ENCODE measurements around the gene AGPAT1.

DNA sequence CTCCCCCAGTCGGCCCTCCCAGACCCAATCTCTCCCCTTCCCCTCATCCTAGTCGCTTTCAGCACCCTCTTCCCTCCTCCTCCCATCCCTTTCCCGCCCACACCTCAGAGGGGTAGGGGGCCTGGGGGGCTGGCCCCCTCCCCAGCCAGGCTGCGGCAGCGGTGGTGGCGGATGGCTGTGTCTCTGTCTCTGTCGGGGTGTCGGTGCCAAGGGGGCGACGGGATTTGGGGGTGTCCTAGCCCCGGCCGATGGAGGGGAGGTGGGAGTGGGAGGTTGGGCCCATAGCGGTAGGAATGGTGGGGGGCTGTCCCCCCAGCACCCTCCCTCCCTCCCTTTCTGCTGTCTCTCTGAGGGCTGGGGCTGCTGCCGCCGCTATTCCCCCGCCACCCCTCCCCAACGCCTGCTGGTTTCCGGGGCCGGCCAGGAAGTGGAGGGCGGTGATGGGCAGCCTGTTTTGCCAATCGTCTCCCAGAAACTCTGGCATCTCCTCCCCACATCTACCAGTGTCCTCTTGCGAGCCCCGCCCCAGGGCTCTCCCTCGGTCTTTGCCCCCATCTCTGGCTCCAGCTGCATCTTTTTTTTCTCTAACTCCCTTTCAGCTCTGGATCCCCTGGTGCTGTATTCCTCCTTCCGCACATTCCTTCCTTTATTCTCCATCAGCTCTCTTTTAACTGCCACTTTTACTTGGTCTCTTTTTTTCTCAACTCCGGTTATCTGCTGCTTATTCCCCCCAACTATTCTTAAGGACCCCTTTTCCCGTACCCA lies at the start of gene AGPAT1:
- peak; percentile 92 for TF ChIP-seq TAF15 (IDR thresholded peaks at IDR 0.05; ENCODE audit: low read depth, low read length, poor library complexity, severe bottlenecking)
- TF ChIP-seq CEBPB (IDR thresholded peaks at IDR 0.05; ENCODE audit: borderline replicate concordance, low read depth, low read length): no peak
- peak; percentile 61; the same call in 1 of the 2 replicates for TF ChIP-seq ZFX (CRISPR knock-in tag; IDR thresholded peaks at IDR 0.05; ENCODE audit: low read depth)
- peak; percentile 66; the same call in 1 of the 2 replicates for TF ChIP-seq TAF1 (CRISPR knock-in tag; IDR thresholded peaks at IDR 0.05)
- TF ChIP-seq, protein P1, sequence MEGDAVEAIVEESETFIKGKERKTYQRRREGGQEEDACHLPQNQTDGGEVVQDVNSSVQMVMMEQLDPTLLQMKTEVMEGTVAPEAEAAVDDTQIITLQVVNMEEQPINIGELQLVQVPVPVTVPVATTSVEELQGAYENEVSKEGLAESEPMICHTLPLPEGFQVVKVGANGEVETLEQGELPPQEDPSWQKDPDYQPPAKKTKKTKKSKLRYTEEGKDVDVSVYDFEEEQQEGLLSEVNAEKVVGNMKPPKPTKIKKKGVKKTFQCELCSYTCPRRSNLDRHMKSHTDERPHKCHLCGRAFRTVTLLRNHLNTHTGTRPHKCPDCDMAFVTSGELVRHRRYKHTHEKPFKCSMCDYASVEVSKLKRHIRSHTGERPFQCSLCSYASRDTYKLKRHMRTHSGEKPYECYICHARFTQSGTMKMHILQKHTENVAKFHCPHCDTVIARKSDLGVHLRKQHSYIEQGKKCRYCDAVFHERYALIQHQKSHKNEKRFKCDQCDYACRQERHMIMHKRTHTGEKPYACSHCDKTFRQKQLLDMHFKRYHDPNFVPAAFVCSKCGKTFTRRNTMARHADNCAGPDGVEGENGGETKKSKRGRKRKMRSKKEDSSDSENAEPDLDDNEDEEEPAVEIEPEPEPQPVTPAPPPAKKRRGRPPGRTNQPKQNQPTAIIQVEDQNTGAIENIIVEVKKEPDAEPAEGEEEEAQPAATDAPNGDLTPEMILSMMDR (CRISPR knock-in tag; IDR thresholded peaks at IDR 0.05): no peak; the same call in 1 of the 2 replicates
- TF ChIP-seq, protein P2, sequence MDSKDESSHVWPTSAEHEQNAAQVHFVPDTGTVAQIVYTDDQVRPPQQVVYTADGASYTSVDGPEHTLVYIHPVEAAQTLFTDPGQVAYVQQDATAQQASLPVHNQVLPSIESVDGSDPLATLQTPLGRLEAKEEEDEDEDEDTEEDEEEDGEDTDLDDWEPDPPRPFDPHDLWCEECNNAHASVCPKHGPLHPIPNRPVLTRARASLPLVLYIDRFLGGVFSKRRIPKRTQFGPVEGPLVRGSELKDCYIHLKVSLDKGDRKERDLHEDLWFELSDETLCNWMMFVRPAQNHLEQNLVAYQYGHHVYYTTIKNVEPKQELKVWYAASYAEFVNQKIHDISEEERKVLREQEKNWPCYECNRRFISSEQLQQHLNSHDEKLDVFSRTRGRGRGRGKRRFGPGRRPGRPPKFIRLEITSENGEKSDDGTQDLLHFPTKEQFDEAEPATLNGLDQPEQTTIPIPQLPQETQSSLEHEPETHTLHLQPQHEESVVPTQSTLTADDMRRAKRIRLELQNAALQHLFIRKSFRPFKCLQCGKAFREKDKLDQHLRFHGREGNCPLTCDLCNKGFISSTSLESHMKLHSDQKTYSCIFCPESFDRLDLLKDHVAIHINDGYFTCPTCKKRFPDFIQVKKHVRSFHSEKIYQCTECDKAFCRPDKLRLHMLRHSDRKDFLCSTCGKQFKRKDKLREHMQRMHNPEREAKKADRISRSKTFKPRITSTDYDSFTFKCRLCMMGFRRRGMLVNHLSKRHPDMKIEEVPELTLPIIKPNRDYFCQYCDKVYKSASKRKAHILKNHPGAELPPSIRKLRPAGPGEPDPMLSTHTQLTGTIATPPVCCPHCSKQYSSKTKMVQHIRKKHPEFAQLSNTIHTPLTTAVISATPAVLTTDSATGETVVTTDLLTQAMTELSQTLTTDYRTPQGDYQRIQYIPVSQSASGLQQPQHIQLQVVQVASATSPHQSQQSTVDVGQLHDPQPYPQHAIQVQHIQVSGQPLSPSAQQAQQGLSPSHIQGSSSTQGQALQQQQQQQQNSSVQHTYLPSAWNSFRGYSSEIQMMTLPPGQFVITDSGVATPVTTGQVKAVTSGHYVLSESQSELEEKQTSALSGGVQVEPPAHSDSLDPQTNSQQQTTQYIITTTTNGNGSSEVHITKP (CRISPR knock-in tag; IDR thresholded peaks at IDR 0.05; ENCODE audit: low read depth): peak; percentile 41; the same call in 1 of the 2 replicates
- peak; percentile 70 for TF ChIP-seq PHF8 (CRISPR knock-in tag; IDR thresholded peaks at IDR 0.05)
- TF ChIP-seq SALL2 (CRISPR knock-in tag; IDR thresholded peaks at IDR 0.05): peak; percentile 64; the same call in 1 of the 2 replicates
- TF ChIP-seq EP300 (IDR thresholded peaks at IDR 0.05; ENCODE audit: low read depth in 2 of 2, low read length in 2 of 2): peak in 1 of 2 experiments; percentile 24; a peak in 1 of 4 replicates
- no peak for TF ChIP-seq EP300 (CRISPR knock-in tag; IDR thresholded peaks at IDR 0.05; ENCODE audit: borderline replicate concordance)
- TF ChIP-seq ZMAT3 (CRISPR knock-in tag; conservative IDR thresholded peaks at IDR 0.05): no peak
- TF ChIP-seq POLR2A (IDR thresholded peaks at IDR 0.05; ENCODE audit: insufficient read depth in 1 of 2, low read depth in 2 of 2, low read length in 2 of 2): peak; percentile 52 to 88; a peak in 3 of 4 replicates
- TF ChIP-seq, protein P3, sequence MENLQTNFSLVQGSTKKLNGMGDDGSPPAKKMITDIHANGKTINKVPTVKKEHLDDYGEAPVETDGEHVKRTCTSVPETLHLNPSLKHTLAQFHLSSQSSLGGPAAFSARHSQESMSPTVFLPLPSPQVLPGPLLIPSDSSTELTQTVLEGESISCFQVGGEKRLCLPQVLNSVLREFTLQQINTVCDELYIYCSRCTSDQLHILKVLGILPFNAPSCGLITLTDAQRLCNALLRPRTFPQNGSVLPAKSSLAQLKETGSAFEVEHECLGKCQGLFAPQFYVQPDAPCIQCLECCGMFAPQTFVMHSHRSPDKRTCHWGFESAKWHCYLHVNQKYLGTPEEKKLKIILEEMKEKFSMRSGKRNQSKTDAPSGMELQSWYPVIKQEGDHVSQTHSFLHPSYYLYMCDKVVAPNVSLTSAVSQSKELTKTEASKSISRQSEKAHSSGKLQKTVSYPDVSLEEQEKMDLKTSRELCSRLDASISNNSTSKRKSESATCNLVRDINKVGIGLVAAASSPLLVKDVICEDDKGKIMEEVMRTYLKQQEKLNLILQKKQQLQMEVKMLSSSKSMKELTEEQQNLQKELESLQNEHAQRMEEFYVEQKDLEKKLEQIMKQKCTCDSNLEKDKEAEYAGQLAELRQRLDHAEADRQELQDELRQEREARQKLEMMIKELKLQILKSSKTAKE (CRISPR knock-in tag; IDR thresholded peaks at IDR 0.05; ENCODE audit: borderline replicate concordance): no peak
